ENCODE results near the gene PDE4C. TPM values are rescaled to one million over a fixed set of nuclear protein-coding genes. Genes with fewer than 3 reads are reported as not detected.
A peak's percentile ranks its signal among the peaks of the same experiment; 100 is the strongest.

PDE4C gene
- polyA plus RNA-seq, 1 donor from 2014 or later: 1.6 TPM

DNA sequence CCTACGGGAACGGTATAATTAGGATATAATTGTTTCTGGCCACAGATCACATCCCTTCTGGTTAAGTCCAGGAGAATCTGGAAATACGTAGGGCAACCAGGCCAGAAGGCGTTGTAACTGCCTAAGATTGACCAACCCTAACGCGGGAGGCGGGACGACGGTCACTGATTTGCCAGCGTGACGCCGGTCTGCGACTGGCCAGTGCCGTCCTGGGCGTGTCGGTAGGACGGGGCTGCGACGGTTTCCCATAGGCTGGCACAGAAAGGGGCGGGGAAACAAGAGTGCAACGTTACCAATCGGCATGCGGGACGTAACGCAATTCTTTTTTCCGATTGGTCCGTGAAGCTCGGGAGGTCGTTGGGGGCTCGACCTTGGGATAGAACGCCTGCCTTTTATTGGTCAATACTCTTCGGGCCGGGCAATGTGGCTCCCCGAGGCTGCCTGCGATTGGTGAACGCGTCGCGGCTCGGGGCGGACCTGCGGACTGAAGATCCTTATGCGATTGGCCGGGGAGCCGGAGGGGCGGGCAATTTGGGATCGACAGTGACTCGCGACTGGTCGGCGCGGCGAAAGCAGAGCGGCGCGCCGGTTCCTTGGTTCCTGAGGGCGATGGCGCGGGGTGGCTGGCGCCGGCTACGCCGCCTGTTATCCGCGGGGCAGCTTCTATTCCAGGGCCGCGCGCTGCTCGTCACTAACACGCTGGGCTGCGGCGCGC is 33.4 kb downstream of the PDE4C start, which contains the start of gene MPV17L2:
Gene MPV17L2 (plus strand): TSS at position 546 of the 715 bp plus-strand sequence. CDS start 64 bp downstream, at position 610.
- H4K20me1 ChIP-seq (ENCODE audit: insufficient read depth): no peaks in the 10 kb centered on the region
- H3K9me3 ChIP-seq (ENCODE audit: low read length): no peaks in the 10 kb centered on the region
- H3K9me2 ChIP-seq (ENCODE audit: insufficient read depth, low read length): no peaks in the 10 kb centered on the region
- no peaks in the 10 kb centered on the region for H3K79me2 ChIP-seq (replicated peaks; ENCODE audit: insufficient read depth, low read length)
- H3K4me3 ChIP-seq (ENCODE audit: low read length): peak within 1 kb of the TSS; percentile 93
- H3K9ac ChIP-seq (ENCODE audit: low read length): peak within 1 kb of the TSS; percentile 72
- TF ChIP-seq, protein P1, sequence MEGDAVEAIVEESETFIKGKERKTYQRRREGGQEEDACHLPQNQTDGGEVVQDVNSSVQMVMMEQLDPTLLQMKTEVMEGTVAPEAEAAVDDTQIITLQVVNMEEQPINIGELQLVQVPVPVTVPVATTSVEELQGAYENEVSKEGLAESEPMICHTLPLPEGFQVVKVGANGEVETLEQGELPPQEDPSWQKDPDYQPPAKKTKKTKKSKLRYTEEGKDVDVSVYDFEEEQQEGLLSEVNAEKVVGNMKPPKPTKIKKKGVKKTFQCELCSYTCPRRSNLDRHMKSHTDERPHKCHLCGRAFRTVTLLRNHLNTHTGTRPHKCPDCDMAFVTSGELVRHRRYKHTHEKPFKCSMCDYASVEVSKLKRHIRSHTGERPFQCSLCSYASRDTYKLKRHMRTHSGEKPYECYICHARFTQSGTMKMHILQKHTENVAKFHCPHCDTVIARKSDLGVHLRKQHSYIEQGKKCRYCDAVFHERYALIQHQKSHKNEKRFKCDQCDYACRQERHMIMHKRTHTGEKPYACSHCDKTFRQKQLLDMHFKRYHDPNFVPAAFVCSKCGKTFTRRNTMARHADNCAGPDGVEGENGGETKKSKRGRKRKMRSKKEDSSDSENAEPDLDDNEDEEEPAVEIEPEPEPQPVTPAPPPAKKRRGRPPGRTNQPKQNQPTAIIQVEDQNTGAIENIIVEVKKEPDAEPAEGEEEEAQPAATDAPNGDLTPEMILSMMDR (IDR thresholded peaks at IDR 0.05; ENCODE audit: poor library complexity, severe bottlenecking): no peak
- TF ChIP-seq RAD21 (conservative IDR thresholded peaks at IDR 0.05) (peak; percentile 18), POLR2AphosphoS5 (IDR thresholded peaks at IDR 0.05) (peak; percentile 84), REST (IDR thresholded peaks at IDR 0.05; ENCODE audit: borderline replicate concordance) (peak; percentile 44), MXI1 (conservative IDR thresholded peaks at IDR 0.05; ENCODE audit: poor library complexity, severe bottlenecking) (peak; percentile 95), EZH2 (IDR thresholded peaks at IDR 0.05; ENCODE audit: borderline replicate concordance, insufficient read depth, low read length, poor library complexity, severe bottlenecking) (no peak), EP300 (conservative IDR thresholded peaks at IDR 0.05; ENCODE audit: poor library complexity, severe bottlenecking) (peak; percentile 21), SMC3 (conservative IDR thresholded peaks at IDR 0.05; ENCODE audit: poor library complexity) (no peak), TAF1 (IDR thresholded peaks at IDR 0.05; ENCODE audit: low read depth) (peak; percentile 41)
- H3K4me2 ChIP-seq (ENCODE audit: low read length): peak within 1 kb of the TSS; percentile 77
- H3K27me3 ChIP-seq (ENCODE audit: insufficient read depth, low read depth, low read length): no peaks in the 10 kb centered on the region
- no peaks in the 10 kb centered on the region for H3F3A ChIP-seq (ENCODE audit: insufficient read depth, low read length, poor library complexity, severe bottlenecking)
- H3K36me3 ChIP-seq (ENCODE audit: insufficient read depth, low read length): no peaks in the 10 kb centered on the region
- H3K27ac ChIP-seq (ENCODE audit: low read length): peak within 1 kb of the TSS; percentile 84
- H2AFZ ChIP-seq (ENCODE audit: low read depth, low read length): peak within 1 kb of the TSS; percentile 74

DNA sequence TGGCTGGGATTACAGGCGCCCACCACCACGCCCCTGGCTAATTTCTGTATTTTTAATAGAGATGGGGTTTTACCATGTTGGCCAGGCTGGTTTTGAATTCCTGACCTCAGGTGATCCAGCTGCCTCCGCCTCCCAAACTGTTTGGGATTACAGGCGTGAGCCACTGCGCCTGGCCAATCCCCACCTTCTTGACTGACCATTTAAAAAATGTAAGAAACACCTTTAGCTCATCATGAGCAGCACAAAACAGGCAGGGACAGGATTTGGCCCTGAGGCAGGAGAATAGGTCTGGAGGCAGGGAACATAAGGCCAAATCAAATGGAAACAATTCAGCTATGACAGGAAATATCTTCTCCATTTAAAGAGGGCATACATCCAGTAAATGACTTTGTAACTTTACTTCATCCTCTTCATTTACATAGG is 34.6 kb downstream of the PDE4C start:
- TF ChIP-seq EP300 (conservative IDR thresholded peaks at IDR 0.05; ENCODE audit: poor library complexity, severe bottlenecking): no peak
- no peak for TF ChIP-seq EZH2 (IDR thresholded peaks at IDR 0.05; ENCODE audit: borderline replicate concordance, insufficient read depth, low read length, poor library complexity, severe bottlenecking)
- TF ChIP-seq RAD21 (conservative IDR thresholded peaks at IDR 0.05): no peak
- TF ChIP-seq TAF1 (IDR thresholded peaks at IDR 0.05; ENCODE audit: low read depth): no peak
- TF ChIP-seq POLR2AphosphoS5 (IDR thresholded peaks at IDR 0.05): no peak
- TF ChIP-seq, protein P1 (IDR thresholded peaks at IDR 0.05; ENCODE audit: poor library complexity, severe bottlenecking): no peak
- no peak for TF ChIP-seq REST (IDR thresholded peaks at IDR 0.05; ENCODE audit: borderline replicate concordance)
- no peak for TF ChIP-seq MXI1 (conservative IDR thresholded peaks at IDR 0.05; ENCODE audit: poor library complexity, severe bottlenecking)
- TF ChIP-seq SMC3 (conservative IDR thresholded peaks at IDR 0.05; ENCODE audit: poor library complexity): no peak
- Histone ChIP-seq H3K9me2 (ENCODE audit: insufficient read depth, low read length) (no peaks in the 10 kb centered on the region), H3K27ac (ENCODE audit: low read length) (no peak overlapping the region), H4K20me1 (ENCODE audit: insufficient read depth) (no peaks in the 10 kb centered on the region), H3K4me2 (ENCODE audit: low read length) (no peak overlapping the region), H3K27me3 (ENCODE audit: insufficient read depth, low read depth, low read length) (no peaks in the 10 kb centered on the region), H3K9ac (ENCODE audit: low read length) (no peak overlapping the region), H3K36me3 (ENCODE audit: insufficient read depth, low read length) (no peaks in the 10 kb centered on the region), H3K79me2 (replicated peaks; ENCODE audit: insufficient read depth, low read length) (no peaks in the 10 kb centered on the region), H3K4me3 (ENCODE audit: low read length) (no peak overlapping the region), H2AFZ (ENCODE audit: low read depth, low read length) (no peak overlapping the region), H3F3A (ENCODE audit: insufficient read depth, low read length, poor library complexity, severe bottlenecking) (no peaks in the 10 kb centered on the region), H3K9me3 (ENCODE audit: low read length) (no peaks in the 10 kb centered on the region)

Measured in neural cell (in vitro differentiated cells).